WI38 (cell line): ENCODE data around the gene TLR6.
A peak's percentile ranks its signal among the peaks of the same experiment; 100 is the strongest.

Experiments
- H3K4me3 ChIP-seq: 2 replicates; pipeline ENCODE4 v1.5.1; 2011; ENCODE audit warnings: low read depth, mild to moderate bottlenecking, control low read depth, low read length
- TF ChIP-seq, protein P1 (sequence below): IDR thresholded peaks from 2 replicates; pipeline ENCODE4 v1.5.1; 2012; ENCODE audit warnings: low read depth, mild to moderate bottlenecking, control low read depth, low read length

The TLR6 gene

DNA sequence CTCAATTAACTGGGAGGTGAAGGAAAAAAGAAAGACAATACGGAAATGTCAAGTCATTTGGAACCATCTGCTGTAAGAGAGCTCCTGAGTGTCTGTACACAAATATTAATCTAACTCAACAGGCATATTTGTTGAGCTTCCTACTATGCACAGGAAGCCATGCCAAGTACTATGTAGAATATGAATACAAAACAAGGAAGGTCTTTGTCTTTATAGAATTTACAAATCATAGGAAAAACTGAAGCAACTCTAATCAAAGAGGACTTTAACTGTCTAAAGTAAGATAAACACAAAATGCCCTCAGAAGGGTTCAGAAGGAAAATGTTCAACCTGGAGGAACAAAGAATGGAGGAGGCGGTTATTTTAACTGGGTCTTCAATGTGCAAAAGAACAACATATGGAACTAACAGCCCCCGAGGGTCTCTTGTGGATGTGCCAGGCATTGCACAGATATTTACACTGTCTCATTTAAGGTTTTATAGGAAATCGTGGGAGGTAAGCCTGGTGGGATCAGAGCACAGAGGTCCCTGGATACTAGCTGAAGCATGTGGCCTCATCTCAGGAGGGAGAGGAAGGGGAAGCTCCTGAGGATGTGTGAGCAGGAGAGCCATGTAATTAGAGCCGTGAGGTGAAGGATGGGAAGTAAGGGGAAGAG is 16.8 kb upstream of the TLR6 start:
- TF ChIP-seq, protein P1, sequence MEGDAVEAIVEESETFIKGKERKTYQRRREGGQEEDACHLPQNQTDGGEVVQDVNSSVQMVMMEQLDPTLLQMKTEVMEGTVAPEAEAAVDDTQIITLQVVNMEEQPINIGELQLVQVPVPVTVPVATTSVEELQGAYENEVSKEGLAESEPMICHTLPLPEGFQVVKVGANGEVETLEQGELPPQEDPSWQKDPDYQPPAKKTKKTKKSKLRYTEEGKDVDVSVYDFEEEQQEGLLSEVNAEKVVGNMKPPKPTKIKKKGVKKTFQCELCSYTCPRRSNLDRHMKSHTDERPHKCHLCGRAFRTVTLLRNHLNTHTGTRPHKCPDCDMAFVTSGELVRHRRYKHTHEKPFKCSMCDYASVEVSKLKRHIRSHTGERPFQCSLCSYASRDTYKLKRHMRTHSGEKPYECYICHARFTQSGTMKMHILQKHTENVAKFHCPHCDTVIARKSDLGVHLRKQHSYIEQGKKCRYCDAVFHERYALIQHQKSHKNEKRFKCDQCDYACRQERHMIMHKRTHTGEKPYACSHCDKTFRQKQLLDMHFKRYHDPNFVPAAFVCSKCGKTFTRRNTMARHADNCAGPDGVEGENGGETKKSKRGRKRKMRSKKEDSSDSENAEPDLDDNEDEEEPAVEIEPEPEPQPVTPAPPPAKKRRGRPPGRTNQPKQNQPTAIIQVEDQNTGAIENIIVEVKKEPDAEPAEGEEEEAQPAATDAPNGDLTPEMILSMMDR: no peak

DNA sequence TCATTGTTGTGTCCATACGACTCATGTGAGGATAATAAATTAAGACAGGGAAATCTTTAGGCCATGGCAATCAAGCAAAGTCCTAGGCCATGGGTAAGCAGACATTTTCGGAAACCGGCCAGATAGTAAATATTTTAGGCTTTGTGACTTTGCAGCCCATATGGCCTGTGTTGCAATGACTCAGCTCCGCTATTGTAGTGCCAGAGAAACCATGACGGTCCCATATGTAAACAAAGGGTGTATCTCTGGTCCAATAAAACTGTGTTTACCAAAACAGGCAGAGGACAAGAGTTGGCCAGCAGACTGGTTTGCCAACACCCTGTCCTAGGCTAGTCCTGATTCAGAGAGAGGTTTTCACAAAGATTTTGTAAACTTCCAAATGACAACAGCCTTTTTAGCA is 16.0 kb upstream of the TLR6 start:
- TF ChIP-seq, protein P1: no peak
- no peak overlapping the region for H3K4me3 ChIP-seq

More for the DNA sequence above, 16.8 kb upstream of the TLR6 start:
- no peak overlapping the region for H3K4me3 ChIP-seq

DNA sequence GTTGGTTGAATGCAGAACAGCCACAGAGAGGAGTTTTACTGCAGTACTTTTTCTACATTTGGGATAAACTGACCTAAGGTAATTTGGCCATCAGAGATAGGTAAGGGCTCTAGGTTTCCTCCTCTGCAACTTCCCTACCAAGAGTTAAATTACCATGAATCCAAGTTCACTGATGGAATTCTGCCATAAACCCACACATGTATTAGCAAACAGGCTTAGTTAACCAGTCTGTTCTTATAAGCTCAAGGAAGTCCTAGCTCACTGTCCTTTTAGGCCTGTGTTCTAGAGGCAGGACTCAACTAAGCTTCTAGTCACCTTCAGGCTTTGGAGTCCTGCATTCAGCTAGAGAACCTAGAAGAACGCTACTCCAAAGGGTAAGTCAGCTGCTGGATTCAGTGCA is 15.0 kb upstream of the TLR6 start:
- H3K4me3 ChIP-seq: no peak overlapping the region
- TF ChIP-seq, protein P1: no peak

DNA sequence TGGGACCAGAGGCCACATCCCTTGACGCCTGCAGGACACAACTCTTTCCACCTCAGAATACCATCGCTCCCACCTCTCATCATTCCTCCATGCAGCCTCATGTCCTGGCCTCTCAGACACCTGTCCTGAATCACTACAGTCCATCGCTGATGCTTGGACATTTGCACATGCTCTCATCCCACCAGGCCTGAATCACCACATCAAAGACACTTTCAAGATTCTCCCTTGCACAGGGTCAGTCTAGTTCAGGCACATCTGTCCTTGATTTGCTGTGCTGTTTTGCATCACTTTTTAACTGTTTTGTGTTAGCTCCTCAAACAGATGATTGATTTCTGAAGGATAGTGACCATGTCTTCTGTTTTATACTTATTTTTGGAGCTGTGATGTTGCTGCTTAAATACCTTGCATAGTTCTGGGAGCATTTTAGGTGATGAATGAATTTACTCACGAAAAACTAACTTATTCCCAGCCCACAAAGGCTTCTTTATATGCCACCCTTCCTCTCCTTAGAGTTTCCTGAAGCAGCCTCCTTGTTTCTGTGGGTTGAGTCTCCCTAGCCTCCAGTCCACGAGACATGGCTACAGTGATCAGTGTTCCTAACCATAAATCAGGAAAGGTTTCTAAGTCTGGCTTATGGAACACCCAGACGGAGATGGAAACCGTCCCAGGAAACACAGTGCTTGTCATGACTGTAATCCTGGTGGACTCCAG is 13.6 kb upstream of the TLR6 start:
- H3K4me3 ChIP-seq: peak overlapping the region; percentile 27
- TF ChIP-seq, protein P1: no peak

DNA sequence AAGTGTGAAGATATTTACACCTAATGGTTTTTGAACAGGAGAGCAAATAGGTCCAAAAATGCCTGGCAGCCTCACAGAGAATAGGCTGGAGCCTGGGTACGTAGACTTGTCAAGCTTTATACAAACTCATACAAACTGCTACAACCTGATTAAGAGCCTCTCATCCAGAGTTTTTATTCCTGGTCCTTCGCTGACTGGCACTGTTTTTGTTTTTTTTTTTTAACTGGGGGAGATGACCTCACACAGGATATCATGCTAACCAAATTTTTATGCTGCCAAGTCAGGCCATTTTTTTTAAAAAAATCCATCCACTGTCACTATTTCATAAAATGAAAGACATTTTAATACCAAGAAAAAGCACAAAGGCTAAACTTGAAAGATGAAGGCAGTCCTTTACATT is 12.9 kb upstream of the TLR6 start:
- H3K4me3 ChIP-seq: peak overlapping the region; percentile 95
- TF ChIP-seq, protein P1: no peak

DNA sequence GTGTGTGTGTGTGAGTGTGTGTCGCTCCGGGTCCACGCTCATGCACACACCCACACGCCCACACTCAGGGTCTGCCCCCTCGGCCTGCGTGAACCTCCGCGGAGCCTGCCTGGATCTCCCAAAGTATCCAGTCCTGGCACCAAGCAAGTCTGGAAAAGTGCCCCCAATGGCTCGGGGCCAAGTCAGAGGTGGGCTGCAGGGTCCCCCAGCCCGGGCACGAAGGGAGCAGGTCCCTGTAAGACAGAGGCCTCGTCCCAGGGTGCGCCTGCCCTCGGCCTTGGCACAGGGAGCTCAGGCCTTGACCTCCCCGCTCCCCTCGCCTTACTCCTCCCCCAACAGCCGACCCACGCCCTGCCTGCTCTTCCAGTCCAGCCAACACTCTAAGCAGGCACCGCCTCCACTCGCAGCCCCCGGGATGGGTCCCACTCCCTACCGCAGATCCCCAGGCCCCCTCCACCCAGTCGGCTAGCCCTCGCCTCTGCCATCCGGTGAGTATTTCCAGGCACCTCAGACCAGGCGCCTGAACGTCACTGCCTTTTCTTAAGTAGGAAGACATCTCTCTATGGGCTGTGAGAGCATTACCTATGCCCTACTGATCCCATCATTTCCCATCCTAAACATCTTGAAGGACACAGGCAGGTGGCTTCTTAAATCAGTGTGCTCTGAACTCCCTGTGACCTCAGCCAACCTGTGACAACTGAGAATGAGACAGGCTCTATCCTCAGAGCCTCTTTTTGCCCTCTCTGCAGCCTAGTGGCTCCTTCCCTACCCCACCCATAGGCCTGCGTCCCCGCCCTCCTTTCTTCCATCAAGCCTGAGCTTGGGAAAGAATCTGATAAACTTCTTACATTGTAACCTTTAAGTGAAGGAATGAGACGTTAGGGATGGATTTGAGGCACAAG is 11.7 kb upstream of the TLR6 start:
- H3K4me3 ChIP-seq: peak overlapping the region; percentile 95
- TF ChIP-seq, protein P1: no peak
